Diencephalon (tissue), 1 donor: Measurements from ENCODE around the gene CCDC177. TPM values are rescaled to one million over a fixed set of nuclear protein-coding genes. Genes with fewer than 3 reads are reported as not detected.

ENCODE experiments used
- total RNA-seq: library from RNA; depleted of rRNA; stranded (reverse); fragments of >200 nt; gene quantifications from one replicate; pipeline ENCODE4 v1.2.3, GENCODE V29; 2014

Gene CCDC177
- 5.3 TPM for total RNA-seq

DNA sequence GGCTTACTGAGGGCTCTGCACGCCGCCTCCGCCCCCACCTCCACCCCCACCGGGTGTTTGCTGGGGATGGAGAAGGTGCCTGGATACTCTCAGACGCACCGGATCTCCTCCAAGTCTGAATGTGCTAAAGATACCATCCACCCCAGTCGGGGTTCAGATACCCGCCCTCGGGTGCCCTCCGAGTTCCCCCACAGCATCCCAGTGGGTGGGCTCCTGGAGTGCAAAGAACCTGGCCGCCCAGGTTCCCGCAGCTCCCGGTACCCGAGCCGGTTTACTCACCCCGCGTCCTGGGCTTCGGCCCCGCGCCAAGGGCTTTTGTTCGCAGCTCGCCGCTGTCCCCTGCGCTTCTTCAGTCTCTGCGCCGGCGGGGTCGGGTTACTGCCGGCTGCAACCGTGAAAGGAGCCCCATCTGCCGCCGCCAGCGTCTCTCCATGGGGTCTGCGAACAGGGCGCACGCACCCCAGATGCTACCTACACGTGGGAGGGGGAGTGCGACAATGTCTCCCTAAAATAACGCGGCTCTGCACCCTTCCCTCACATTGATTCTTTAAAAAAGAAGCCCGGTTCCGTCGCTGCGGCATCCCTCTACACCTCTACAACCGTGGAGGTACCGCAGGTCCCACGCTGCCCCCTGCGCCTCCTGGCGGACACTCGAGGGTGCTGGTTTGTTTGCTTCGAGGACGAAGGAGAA is at the start of gene CCDC177:
TSS of gene CCDC177 (minus strand) at position 609 of the 691 bp plus-strand sequence. CDS start 1,249 bp downstream, outside the sequence.

DNA sequence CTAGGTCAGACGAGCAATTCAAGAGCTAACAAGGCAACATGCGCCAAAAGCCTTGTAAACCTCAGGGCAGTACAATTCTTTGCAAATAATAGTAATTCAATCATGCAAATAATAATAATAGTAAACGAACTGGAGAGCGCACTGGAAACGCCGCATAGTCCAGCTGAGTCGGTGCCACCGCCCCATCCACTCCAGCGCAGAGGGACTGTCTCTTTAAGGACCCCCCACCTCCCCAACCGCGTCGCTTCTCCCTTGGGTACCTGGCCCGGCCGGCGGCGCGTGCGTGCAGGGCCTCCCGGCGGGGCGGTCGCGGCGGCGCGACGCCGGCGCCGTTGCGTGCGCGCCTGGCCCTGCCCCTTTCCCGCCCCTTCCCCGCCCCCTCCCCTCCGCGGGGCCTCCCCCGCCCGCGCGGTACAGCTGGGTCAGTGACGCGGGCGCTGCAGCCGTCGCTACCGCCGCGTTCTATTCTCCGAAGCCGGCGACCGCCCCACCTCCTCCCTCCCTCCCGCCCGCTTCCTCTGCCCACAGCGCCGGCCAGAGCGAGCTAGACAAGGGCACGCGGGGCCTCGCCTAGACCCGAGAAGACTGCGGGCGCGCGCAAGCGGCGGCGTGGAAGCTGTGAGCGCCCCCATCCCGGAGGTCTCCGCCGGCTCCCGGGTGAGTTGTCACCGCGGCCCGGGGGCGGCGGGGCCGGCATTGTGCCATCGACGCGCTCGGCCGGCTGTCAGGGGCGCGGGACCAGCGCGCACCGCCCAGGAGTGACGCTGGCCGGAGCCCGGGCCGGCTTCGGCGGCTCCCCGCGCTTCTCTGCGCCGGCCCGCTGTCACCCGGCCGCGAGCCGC is 36.7 kb upstream of the CCDC177 start, which contains the start of gene SUSD6:
TSS of gene SUSD6 (plus strand) at position 425 of the 842 bp plus-strand sequence. CDS start 46,997 bp downstream, outside the sequence.

Other genes starting within 250 kb of the CCDC177 start
- gene ERH, start 176.6 kb downstream of the CCDC177 start, total RNA-seq, result 121 TPM
- 121 TPM for gene SLC39A9, start 176.2 kb downstream of the CCDC177 start, total RNA-seq
- 0.23 TPM for gene PLEKHD1, start 90.1 kb downstream of the CCDC177 start, total RNA-seq
- 7.4 TPM for gene SUSD6, start 36.7 kb upstream of the CCDC177 start, total RNA-seq
- 150 TPM for gene SRSF5, start 192.3 kb upstream of the CCDC177 start, total RNA-seq
- not detected for gene SLC10A1, start 222.4 kb upstream of the CCDC177 start, total RNA-seq